HepG2 (cell line): ENCODE results near the gene PRKCE. TPM values are rescaled to one million over a fixed set of nuclear protein-coding genes. Genes with fewer than 3 reads are reported as not detected.

Source experiments
- AGO1 ChIP-seq: fragments of 200-400 bp; formaldehyde crosslinking; IDR thresholded peaks from 2 replicates; pipeline ENCODE4 v1.6.1; 2017; ENCODE audit warnings: mild to moderate bottlenecking, low read depth, low read length, moderate library complexity; ENCODE audit not compliant: poor library complexity, severe bottlenecking
- CCDC6 ChIP-seq: sonication (generic); formaldehyde crosslinking; IDR thresholded peaks from 2 replicates; pipeline ENCODE4 v1.8.1; 2022; ENCODE audit warnings: mild to moderate bottlenecking, missing genetic modification reagents, moderate library complexity
- NCOA2 ChIP-seq: sonication (generic); formaldehyde crosslinking; IDR thresholded peaks from 2 replicates; pipeline ENCODE4 v1.8.0; 2022; ENCODE audit warnings: inconsistent platforms
- NFIC ChIP-seq: IDR thresholded peaks from 2 replicates; pipeline ENCODE4 v1.6.1; 2012; ENCODE audit warnings: mild to moderate bottlenecking, low read length, inconsistent platforms
- POLR2G ChIP-seq: fragments of 200-400 bp; formaldehyde crosslinking; IDR thresholded peaks from 2 replicates; pipeline ENCODE4 v1.6.1; 2018; ENCODE audit warnings: mild to moderate bottlenecking, low read depth, low read length, moderate library complexity
- SIN3B ChIP-seq: fragments of 150-350 bp; IDR thresholded peaks from 2 replicates; pipeline ENCODE4 v1.6.1; 2014; ENCODE audit warnings: low read length
- U2AF2 ChIP-seq: fragments of 200-400 bp; formaldehyde crosslinking; IDR thresholded peaks from 2 replicates; pipeline ENCODE4 v1.6.1; 2017; ENCODE audit warnings: low read depth, mild to moderate bottlenecking, low read length
- ZBTB1 ChIP-seq: sonication (generic); formaldehyde crosslinking; IDR thresholded peaks from 2 replicates; pipeline ENCODE4 v1.4.0; 2020; ENCODE audit warnings: missing genetic modification reagents, borderline replicate concordance
- ZBTB7A ChIP-seq: sonication (generic); formaldehyde crosslinking; IDR thresholded peaks from 2 replicates; pipeline ENCODE4 v1.8.0; 2022; ENCODE audit warnings: mild to moderate bottlenecking, missing genetic modification reagents
- ZBTB7B ChIP-seq: sonication (generic); formaldehyde crosslinking; IDR thresholded peaks from 2 replicates; pipeline ENCODE4 v1.4.0; 2020; ENCODE audit warnings: missing genetic modification reagents
- ZIK1 ChIP-seq: sonication (generic); formaldehyde crosslinking; IDR thresholded peaks from 2 replicates; pipeline ENCODE4 v1.5.0; 2020; ENCODE audit warnings: mild to moderate bottlenecking, low read depth, missing genetic modification reagents, borderline replicate concordance
- ZNF205 ChIP-seq: IDR thresholded peaks from 2 replicates; pipeline ENCODE4 v1.6.1; 2018; ENCODE audit warnings: missing biosample characterization, missing genetic modification reagents
- ZNF207 ChIP-seq: fragments of 450-650 bp; IDR thresholded peaks from 2 replicates; pipeline ENCODE4 v1.6.1; 2016; ENCODE audit warnings: antibody characterized with exemption, borderline replicate concordance
- ZNF33B ChIP-seq: sonication (generic); formaldehyde crosslinking; IDR thresholded peaks from 2 replicates; pipeline ENCODE4 v1.5.1; 2020; ENCODE audit warnings: mild to moderate bottlenecking, missing genetic modification reagents
- ZNF460 ChIP-seq: sonication (generic); formaldehyde crosslinking; IDR thresholded peaks from 2 replicates; pipeline ENCODE4 v1.5.1; 2020; ENCODE audit warnings: missing genetic modification reagents, mild to moderate bottlenecking, borderline replicate concordance
- ZNF501 ChIP-seq: sonication (generic); formaldehyde crosslinking; IDR thresholded peaks from 2 replicates; pipeline ENCODE4 v1.5.1; 2020; ENCODE audit warnings: mild to moderate bottlenecking, moderate library complexity, missing genetic modification reagents
- ZNF598 ChIP-seq: sonication (generic); formaldehyde crosslinking; IDR thresholded peaks from 2 replicates; pipeline ENCODE4 v1.5.1; 2020; ENCODE audit warnings: mild to moderate bottlenecking, missing genetic modification reagents, borderline replicate concordance
- ZNF788 ChIP-seq: sonication (generic); formaldehyde crosslinking; IDR thresholded peaks from 2 replicates; pipeline ENCODE4 v1.5.0; 2020; ENCODE audit warnings: mild to moderate bottlenecking, missing genetic modification reagents, borderline replicate concordance
- ZSCAN22 ChIP-seq: sonication (generic); formaldehyde crosslinking; IDR thresholded peaks from 2 replicates; pipeline ENCODE4 v1.4.0; 2020; ENCODE audit warnings: mild to moderate bottlenecking, missing genetic modification reagents
- polyA plus RNA-seq, 8 experiments: library from polyadenylated mRNA; depleted of rRNA in 3 of 8; stranded (reverse) in 7 of 8; unstranded in 1 of 8; fragments of >200 nt; fragmentation: Illumina TruSeq in 4 of 8; extraction: Trizol in 4 of 8; gene quantifications; 2 replicates each; pipeline versions ENCODE4 v1.2.1 to v1.2.3, GENCODE V29; 2011 to 2016; ENCODE audit warnings: low read depth in 4 of 8, missing spikeins in 1 of 8, mixed read lengths in 1 of 8; ENCODE audit not compliant: insufficient read depth in 1 of 8
- total RNA-seq, 5 experiments: library from RNA; depleted of rRNA; stranded (reverse); fragments of >200 nt; fragmentation: Illumina TruSeq; extraction: Trizol; gene quantifications; 2 replicates each; pipeline ENCODE4 v1.2.3, GENCODE V29; 2016; ENCODE audit warnings: low read depth in 1 of 5
- TF ChIP-seq, protein P1 (sequence below): sonication (generic); formaldehyde crosslinking; IDR thresholded peaks from 2 replicates; pipeline ENCODE4 v1.5.1; 2020; ENCODE audit warnings: mild to moderate bottlenecking, missing genetic modification reagents, borderline replicate concordance
- TF ChIP-seq, protein P2 (sequence below): sonication (generic); formaldehyde crosslinking; IDR thresholded peaks from 2 replicates; pipeline ENCODE4 v1.4.0; 2020; ENCODE audit warnings: missing genetic modification reagents
- TF ChIP-seq, protein P3 (sequence below): IDR thresholded peaks from 2 replicates; pipeline ENCODE4 v1.6.1; 2012; ENCODE audit warnings: low read length, improper control_type of control experiment
- TF ChIP-seq, protein P4 (sequence below): sonication (generic); formaldehyde crosslinking; IDR thresholded peaks from 2 replicates; pipeline ENCODE4 v1.5.0; 2020; ENCODE audit warnings: mild to moderate bottlenecking, missing genetic modification reagents

Gene PRKCE
- total and polyA plus RNA-seq, 2 of the 13 experiments (the other 11 are each of a cell fraction or from before 2014, with no cell fraction given) = 1.0 to 3.9 TPM

DNA sequence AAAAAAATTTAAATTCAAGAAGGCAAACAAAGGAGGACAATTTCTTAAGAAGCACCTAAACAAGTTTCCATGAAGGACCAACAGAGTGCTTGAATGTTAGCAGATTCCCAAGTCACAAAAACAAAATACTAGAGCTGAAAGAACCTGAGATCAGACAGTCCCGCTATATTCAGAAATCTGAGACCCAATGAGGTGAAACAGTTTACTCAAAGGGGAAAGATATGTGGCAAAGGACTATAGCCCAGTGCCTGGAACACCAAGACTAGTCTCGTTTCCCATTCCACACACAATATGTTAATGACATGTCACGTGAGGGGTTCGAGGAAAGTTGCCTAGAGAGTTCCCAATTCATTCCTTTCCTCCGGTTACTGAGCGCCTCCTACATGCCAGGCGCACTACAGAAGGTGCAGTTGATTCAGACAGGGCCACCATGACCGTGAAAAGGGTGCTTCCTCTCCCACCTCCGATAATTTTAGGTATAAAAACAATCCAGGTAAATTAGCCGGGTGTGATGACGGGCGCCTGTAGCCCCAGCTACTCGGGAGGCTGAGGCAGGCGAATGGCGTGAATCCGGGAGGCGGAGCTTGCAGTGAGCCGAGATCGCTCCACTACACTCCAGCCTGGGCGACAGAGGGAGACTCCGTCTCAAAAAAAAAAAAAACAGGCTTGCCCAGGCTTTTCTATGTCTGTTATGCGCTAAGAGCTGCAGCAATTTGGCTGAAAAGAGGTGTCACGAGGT is 41.0 kb upstream of the PRKCE start (continued):
- TF ChIP-seq, protein P1, sequence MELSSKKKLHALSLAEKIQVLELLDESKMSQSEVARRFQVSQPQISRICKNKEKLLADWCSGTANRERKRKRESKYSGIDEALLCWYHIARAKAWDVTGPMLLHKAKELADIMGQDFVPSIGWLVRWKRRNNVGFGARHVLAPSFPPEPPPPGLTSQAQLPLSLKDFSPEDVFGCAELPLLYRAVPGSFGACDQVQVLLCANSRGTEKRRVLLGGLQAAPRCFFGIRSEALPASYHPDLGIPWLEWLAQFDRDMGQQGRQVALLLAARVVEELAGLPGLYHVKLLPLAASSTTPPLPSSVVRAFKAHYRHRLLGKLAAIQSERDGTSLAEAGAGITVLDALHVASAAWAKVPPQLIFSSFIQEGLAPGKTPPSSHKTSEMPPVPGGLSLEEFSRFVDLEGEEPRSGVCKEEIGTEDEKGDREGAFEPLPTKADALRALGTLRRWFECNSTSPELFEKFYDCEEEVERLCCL (CRISPR knock-in tag) = no peak
- TF ChIP-seq POLR2G (no peak), ZNF205 (CRISPR knock-in tag) (peak; percentile 77), U2AF2 (no peak), AGO1 (no peak), ZNF501 (CRISPR knock-in tag) (no peak), SIN3B (no peak), CCDC6 (CRISPR knock-in tag) (no peak), ZBTB1 (no peak), ZSCAN22 (CRISPR knock-in tag) (0 out of 2 replicates have a peak, but pooled peaks have one; percentile 19), ZNF460 (no peak), ZIK1 (CRISPR knock-in tag) (no peak), NCOA2 (no peak), ZNF788 (CRISPR knock-in tag) (no peak), ZNF207 (no peak), NFIC (no peak), ZBTB7B (CRISPR knock-in tag) (no peak), ZNF33B (CRISPR knock-in tag) (no peak), ZNF598 (CRISPR knock-in tag) (no peak), ZBTB7A (no peak)
- TF ChIP-seq, protein P2, sequence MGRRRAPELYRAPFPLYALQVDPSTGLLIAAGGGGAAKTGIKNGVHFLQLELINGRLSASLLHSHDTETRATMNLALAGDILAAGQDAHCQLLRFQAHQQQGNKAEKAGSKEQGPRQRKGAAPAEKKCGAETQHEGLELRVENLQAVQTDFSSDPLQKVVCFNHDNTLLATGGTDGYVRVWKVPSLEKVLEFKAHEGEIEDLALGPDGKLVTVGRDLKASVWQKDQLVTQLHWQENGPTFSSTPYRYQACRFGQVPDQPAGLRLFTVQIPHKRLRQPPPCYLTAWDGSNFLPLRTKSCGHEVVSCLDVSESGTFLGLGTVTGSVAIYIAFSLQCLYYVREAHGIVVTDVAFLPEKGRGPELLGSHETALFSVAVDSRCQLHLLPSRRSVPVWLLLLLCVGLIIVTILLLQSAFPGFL = no peak
- TF ChIP-seq, protein P3, sequence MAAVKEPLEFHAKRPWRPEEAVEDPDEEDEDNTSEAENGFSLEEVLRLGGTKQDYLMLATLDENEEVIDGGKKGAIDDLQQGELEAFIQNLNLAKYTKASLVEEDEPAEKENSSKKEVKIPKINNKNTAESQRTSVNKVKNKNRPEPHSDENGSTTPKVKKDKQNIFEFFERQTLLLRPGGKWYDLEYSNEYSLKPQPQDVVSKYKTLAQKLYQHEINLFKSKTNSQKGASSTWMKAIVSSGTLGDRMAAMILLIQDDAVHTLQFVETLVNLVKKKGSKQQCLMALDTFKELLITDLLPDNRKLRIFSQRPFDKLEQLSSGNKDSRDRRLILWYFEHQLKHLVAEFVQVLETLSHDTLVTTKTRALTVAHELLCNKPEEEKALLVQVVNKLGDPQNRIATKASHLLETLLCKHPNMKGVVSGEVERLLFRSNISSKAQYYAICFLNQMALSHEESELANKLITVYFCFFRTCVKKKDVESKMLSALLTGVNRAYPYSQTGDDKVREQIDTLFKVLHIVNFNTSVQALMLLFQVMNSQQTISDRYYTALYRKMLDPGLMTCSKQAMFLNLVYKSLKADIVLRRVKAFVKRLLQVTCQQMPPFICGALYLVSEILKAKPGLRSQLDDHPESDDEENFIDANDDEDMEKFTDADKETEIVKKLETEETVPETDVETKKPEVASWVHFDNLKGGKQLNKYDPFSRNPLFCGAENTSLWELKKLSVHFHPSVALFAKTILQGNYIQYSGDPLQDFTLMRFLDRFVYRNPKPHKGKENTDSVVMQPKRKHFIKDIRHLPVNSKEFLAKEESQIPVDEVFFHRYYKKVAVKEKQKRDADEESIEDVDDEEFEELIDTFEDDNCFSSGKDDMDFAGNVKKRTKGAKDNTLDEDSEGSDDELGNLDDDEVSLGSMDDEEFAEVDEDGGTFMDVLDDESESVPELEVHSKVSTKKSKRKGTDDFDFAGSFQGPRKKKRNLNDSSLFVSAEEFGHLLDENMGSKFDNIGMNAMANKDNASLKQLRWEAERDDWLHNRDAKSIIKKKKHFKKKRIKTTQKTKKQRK = no peak
- TF ChIP-seq, protein P4, sequence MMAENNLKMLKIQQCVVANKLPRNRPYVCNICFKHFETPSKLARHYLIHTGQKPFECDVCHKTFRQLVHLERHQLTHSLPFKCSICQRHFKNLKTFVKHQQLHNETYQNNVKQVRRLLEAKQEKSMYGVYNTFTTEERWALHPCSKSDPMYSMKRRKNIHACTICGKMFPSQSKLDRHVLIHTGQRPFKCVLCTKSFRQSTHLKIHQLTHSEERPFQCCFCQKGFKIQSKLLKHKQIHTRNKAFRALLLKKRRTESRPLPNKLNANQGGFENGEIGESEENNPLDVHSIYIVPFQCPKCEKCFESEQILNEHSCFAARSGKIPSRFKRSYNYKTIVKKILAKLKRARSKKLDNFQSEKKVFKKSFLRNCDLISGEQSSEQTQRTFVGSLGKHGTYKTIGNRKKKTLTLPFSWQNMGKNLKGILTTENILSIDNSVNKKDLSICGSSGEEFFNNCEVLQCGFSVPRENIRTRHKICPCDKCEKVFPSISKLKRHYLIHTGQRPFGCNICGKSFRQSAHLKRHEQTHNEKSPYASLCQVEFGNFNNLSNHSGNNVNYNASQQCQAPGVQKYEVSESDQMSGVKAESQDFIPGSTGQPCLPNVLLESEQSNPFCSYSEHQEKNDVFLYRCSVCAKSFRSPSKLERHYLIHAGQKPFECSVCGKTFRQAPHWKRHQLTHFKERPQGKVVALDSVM (CRISPR knock-in tag) = no peak
